ENCODE results near the gene STIP1. TPM values are rescaled to one million over a fixed set of nuclear protein-coding genes. Genes with fewer than 3 reads are reported as not detected.

STIP1 gene
- total and polyA plus RNA-seq, 9 of the 15 experiments (the other 6 are each of a cell fraction or from before 2014, with no cell fraction given), result 58.1 to 465 (median 346) TPM

GRCh38 chr11:64173616-64174355 is 12.2 kb upstream of the STIP1 start:
- ATAC-seq (peak; percentile 76), FAIRE-seq (peak; percentile 26), DNase-seq (ENCODE audit: extremely low read depth in 1 of 4, low spot score in 3 of 4) (peak in 1 of 4 experiments; percentile 38)
- POLR2A ChIA-PET, result interaction anchor here (0.7 to 3.1 kb wide), 3 partner anchors 8 to 288 kb away, joined by 3 to 17 read pairs (median 4); partner anchors contain the start of genes MACROD1 and STIP1
- Histone ChIP-seq H3K9me3 (replicated peaks; ENCODE audit: control insufficient read depth, insufficient read depth, low read depth, low read length) (no peaks in the 10 kb centered on the region), H3K4me2 (ENCODE audit: insufficient read depth, low read length) (no peak overlapping the region), H3K9ac (ENCODE audit: insufficient read depth in 1 of 2, low read depth in 2 of 2, low read length in 2 of 2) (peak overlapping the region in 1 of 2 experiments; percentile 66; a peak in 1 of 4 replicates), H3K4me1 (replicated peaks in 1 of 2; ENCODE audit: control insufficient read depth in 2 of 2, insufficient read depth in 2 of 2, low read length in 2 of 2) (peaks cover 3 to 10% of the 10 kb centered on the region in 2 experiments; a peak in 3 of 5 replicates), H3K4me3 (no peak overlapping the region), H3K36me3 (ENCODE audit: control insufficient read depth, insufficient read depth, low read length) (no peaks in the 10 kb centered on the region), H2AFZ (ENCODE audit: low read depth, low read length) (no peak overlapping the region), H3K79me2 (ENCODE audit: control insufficient read depth, insufficient read depth, low read length) (no peaks in the 10 kb centered on the region), H3K27ac (ENCODE audit: extremely low read depth, low read depth, low read length) (no peak overlapping the region), H3K27me3 (ENCODE audit: control insufficient read depth in 2 of 2, insufficient read depth in 2 of 2, low read length in 2 of 2) (no peaks in the 10 kb centered on the region), H4K20me1 (replicated peaks; ENCODE audit: control insufficient read depth, insufficient read depth, low read length) (no peaks in the 10 kb centered on the region), H3K9me1 (ENCODE audit: control insufficient read depth, insufficient read depth, low read length) (no peaks in the 10 kb centered on the region)
- WGBS (ENCODE audit: insufficient coverage, low coverage, missing lambda C conversion rate), result 2% methylated on average over 4 of the region's 4 CpGs
- CTCF ChIA-PET (ENCODE audit: low intra/inter-chr PET ratio), result no interaction called here
- in situ Hi-C loops (cut with MboI) (no loop called here), intact Hi-C loops (cut with micrococcal nuclease) (no loop called here)
- BruUV-seq (replicated peaks), result no TSS peak
- TF ChIP-seq CAMTA2 (CRISPR knock-in tag; conservative IDR thresholded peaks at IDR 0.05) (no peak), E2F4 (CRISPR knock-in tag; IDR thresholded peaks at IDR 0.05; ENCODE audit: low read depth) (no peak), FOSL1 (tag; conservative IDR thresholded peaks at IDR 0.05) (peak; percentile 54), SMAD4 (CRISPR knock-in tag; conservative IDR thresholded peaks at IDR 0.05) (no peak), FOS (IDR thresholded peaks at IDR 0.05; ENCODE audit: extremely low read depth, insufficient read length) (no peak), CBFA2T2 (conservative IDR thresholded peaks at IDR 0.05) (0 out of 2 replicates have a peak, but pooled peaks have one; percentile 21), RAD51 (IDR thresholded peaks at IDR 0.05; ENCODE audit: borderline replicate concordance, low read depth) (no peak), ARHGAP35 (IDR thresholded peaks at IDR 0.05; ENCODE audit: partially characterized antibody) (no peak), PRMT5 (CRISPR knock-in tag; IDR thresholded peaks at IDR 0.05) (no peak), XRCC3 (IDR thresholded peaks at IDR 0.05) (no peak), E2F3 (CRISPR knock-in tag; IDR thresholded peaks at IDR 0.05) (no peak), BRD9 (IDR thresholded peaks at IDR 0.05; ENCODE audit: low read depth, partially characterized antibody) (no peak), ZNF316 (IDR thresholded peaks at IDR 0.05) (peak; percentile 46; the same call in 1 of the 2 replicates), SMC3 (conservative IDR thresholded peaks at IDR 0.05; ENCODE audit: insufficient read depth, low read depth, low read length) (no peak), HNRNPUL1 (IDR thresholded peaks at IDR 0.05; ENCODE audit: low read length) (no peak), KAT8 (IDR thresholded peaks at IDR 0.05; ENCODE audit: low read depth) (no peak), E4F1 (CRISPR knock-in tag; IDR thresholded peaks at IDR 0.05; ENCODE audit: borderline replicate concordance) (no peak), HDAC3 (IDR thresholded peaks at IDR 0.05; ENCODE audit: borderline replicate concordance, partially characterized antibody) (no peak), ZBTB1 (CRISPR knock-in tag; IDR thresholded peaks at IDR 0.05; ENCODE audit: borderline replicate concordance, low read depth) (no peak), TARDBP (IDR thresholded peaks at IDR 0.05) (no peak), GATA2 (CRISPR knock-in tag; IDR thresholded peaks at IDR 0.05) (no peak)
